GM23338 (cell line): ENCODE data around the gene SLC35F1.

Experiments
- CTCF ChIP-seq, 2 experiments: fragments of 200-600 bp in 1 of 2; sonication (generic) in 1 of 2; conservative IDR thresholded peaks; 2 replicates each; pipeline versions ENCODE4 v1.5.1 to v1.6.1; 2016 to 2017; ENCODE audit warnings: antibody characterized with exemption in 2 of 2, low read depth in 2 of 2, mild to moderate bottlenecking in 2 of 2, moderate library complexity in 1 of 2
- EZH2 ChIP-seq: fragments of 200-600 bp; sonication (generic); IDR thresholded peaks from one replicate; pipeline ENCODE4 v1.8.0; 2017; ENCODE audit warnings: antibody characterized with exemption, mild to moderate bottlenecking, low read depth; ENCODE audit not compliant: unreplicated experiment
- POLR2AphosphoS5 ChIP-seq: IDR thresholded peaks from 2 replicates; pipeline ENCODE4 v1.6.1; 2016; ENCODE audit warnings: antibody characterized with exemption, low read depth
- REST ChIP-seq: IDR thresholded peaks from one replicate; pipeline ENCODE4 v1.6.1; 2018; ENCODE audit warnings: antibody characterized with exemption; ENCODE audit not compliant: unreplicated experiment
- STAT1 ChIP-seq: IDR thresholded peaks from one replicate; pipeline ENCODE4 v1.6.1; 2016; ENCODE audit warnings: antibody characterized with exemption; ENCODE audit not compliant: unreplicated experiment
- ZNF114 ChIP-seq: fragments of 250-450 bp; sonication (Bioruptor Pico); IDR thresholded peaks from 2 replicates; pipeline ENCODE4 v1.5.0; 2020; ENCODE audit warnings: mild to moderate bottlenecking, moderate library complexity

GRCh38 chr6:118141211-118141610, 234.1 kb downstream of the SLC35F1 start:
- TF ChIP-seq CTCF (conservative IDR thresholded peaks at IDR 0.05; ENCODE audit: low read depth in 2 of 2), result no peak
- no peak for TF ChIP-seq STAT1
- no peak for TF ChIP-seq EZH2
- no peak for TF ChIP-seq REST
- TF ChIP-seq ZNF114 (CRISPR knock-in tag), result no peak
- no peak for TF ChIP-seq POLR2AphosphoS5
